Adrenal gland (tissue), 12 donors: Measurements from ENCODE around the gene COL18A1. TPM values are rescaled to one million over a fixed set of nuclear protein-coding genes. Genes with fewer than 3 reads are reported as not detected.

Experiments used
- DNase-seq, 7 donors: peaks; one replicate each; pipeline ENCODE4 v3.0.0-alpha.2; 2019 to 2020
- H3K27ac ChIP-seq, 5 donors: fragments of 200-600 bp; sonication (generic) in 4 of 5; 1 replicate in 3 of 5; 2 replicates in 2 of 5; pipeline versions ENCODE4 v1.5.1 to v1.8.0; 2016 to 2020; ENCODE audit warnings: mild to moderate bottlenecking in 1 of 5
- H3K27me3 ChIP-seq: fragments of 200-600 bp; 2 replicates; pipeline ENCODE4 v1.8.0; 2021
- H3K36me3 ChIP-seq, 2 donors: fragments of 200-600 bp; replicated peaks in 1 of 2; 1 replicate in 1 of 2; 2 replicates in 1 of 2; pipeline versions ENCODE4 v1.5.1 to v1.8.0; 2018 to 2022
- H3K4me1 ChIP-seq, 2 donors: fragments of 200-600 bp; replicated peaks in 1 of 2; 1 replicate in 1 of 2; 2 replicates in 1 of 2; pipeline versions ENCODE4 v1.5.1 to v1.8.0; 2018 to 2021
- H3K4me3 ChIP-seq, 4 donors: fragments of 200-600 bp; sonication (generic) in 3 of 4; one replicate each; pipeline ENCODE4 v1.5.1; 2016 to 2018
- H3K9me3 ChIP-seq, 3 donors: fragments of 200-600 bp; sonication (generic) in 1 of 3; replicated peaks in 1 of 3; 1 replicate in 2 of 3; 2 replicates in 1 of 3; pipeline versions ENCODE4 v1.5.1 to v1.8.0; 2016 to 2021
- CTCF ChIP-seq, 6 experiments: fragments of 450-650 bp in 4 of 6; fragments of 200-600 bp in 2 of 6; sonication (generic) in 1 of 6; IDR thresholded peaks; 1 replicate in 5 of 6; 2 replicates in 1 of 6; pipeline versions ENCODE4 v1.5.1 to v1.8.0; 2016 to 2021; ENCODE audit warnings: antibody characterized with exemption in 6 of 6, mild to moderate bottlenecking in 2 of 6, moderate library complexity in 1 of 6
- POLR2A ChIP-seq, 2 donors: fragments of 450-650 bp; IDR thresholded peaks; one replicate each; pipeline ENCODE4 v1.6.1; 2017; ENCODE audit warnings: antibody characterized with exemption in 2 of 2, mild to moderate bottlenecking in 2 of 2, moderate library complexity in 1 of 2
- WGBS, 4 donors: extraction: QIAGEN DNeasy Blood & Tissue Kit in 2 of 4; methylation state at CpG; one replicate each; pipeline versions ENCODE4 v1.1.5 to v1.1.7; 2013 to 2017; 5-methylcytosine and 5-hydroxymethylcytosine counted together
- intact Hi-C, 2 donors: fragments of 100-400 bp; cut with DNase I; formaldehyde crosslinking; loops; one replicate each; pipeline versions ENCODE4 v1.14.1 to v1.15.0; 2022 to 2023
- polyA plus RNA-seq, 3 donors: library from polyadenylated mRNA; stranded (reverse); fragments of 200-250 nt in 2 of 3; fragments of 350-450 nt in 1 of 3; fragmentation: Illumina TruSeq in 1 of 3; extraction: RNeasy Lipid Tissue Mini Kit (QIAGEN cat#74804) in 1 of 3; gene quantifications; one replicate each; pipeline ENCODE4 v1.2.3, GENCODE V29; 2013 to 2014
- total RNA-seq, 9 donors: library from RNA; depleted of rRNA in 4 of 9; stranded (reverse); fragments of >200 nt in 4 of 9; fragments of 120-200 nt in 1 of 9; fragmentation: NEBNext Ultra II Directional in 1 of 9; extraction: Animal tissue kit (Norgen Biotek cat#: 25700) in 1 of 9; gene quantifications; one replicate each; pipeline versions ENCODE4 v1.1.0 to v1.2.4, GENCODE V29; 2013 to 2023
- donor health status: healthy with polysubstance abuse.
- donor health status: Bipolar disorder and iron deficiency.
- donor health status: DM: yes; HTN: yes; CAD: no.
- donor health status: DM: no; HTN: no; CAD: no.
- donor health status: DM: no; HTN: no; CAD: no.
- donor health status: DM: yes; HTN: yes; CAD: no.

Gene COL18A1
- total and polyA plus RNA-seq, 12 donors: 10.9 to 244 (median 141) TPM

- Histone ChIP-seq H3K36me3 (peaks cover 0 to under 1% of the 10 kb centered on the region in 2 donors), H3K4me1 (no peaks in the 10 kb centered on the region), H3K9me3 (peaks cover 0 to 8% (median 0%) of the 10 kb centered on the region in 3 donors), H3K27ac (no peak overlapping the region), H3K4me3 (no peak overlapping the region), H3K27me3 (no peaks in the 10 kb centered on the region)
- peak in 3 of 7 donors; percentile 4 to 13 (median 10) for DNase-seq
- TF ChIP-seq POLR2A (IDR thresholded peaks at IDR 0.05) (no peak), CTCF (IDR thresholded peaks at IDR 0.05) (no peak)
- intact Hi-C loops: no loop called here
- WGBS, 4 donors: 92 to 96% (median 95%) methylated on average over 5 to 31 of the region's 31 CpGs
Observed at GRCh38 chr21:45515241-45516061, 110.5 kb downstream of the COL18A1 start.

- Histone ChIP-seq H3K4me1 (no peaks in the 10 kb centered on the region), H3K27me3 (no peaks in the 10 kb centered on the region), H3K4me3 (no peak overlapping the region), H3K9me3 (peaks cover 0 to 15% (median 0%) of the 10 kb centered on the region in 3 donors), H3K27ac (no peak overlapping the region), H3K36me3 (no peaks in the 10 kb centered on the region)
- DNase-seq: peak in 3 of 7 donors; percentile 5 to 14 (median 13)
- intact Hi-C loops: no loop called here
- WGBS, 4 donors: 94 to 98% (median 96%) methylated on average over 12 to 21 of the region's 21 CpGs
- TF ChIP-seq POLR2A (IDR thresholded peaks at IDR 0.05) (no peak), CTCF (IDR thresholded peaks at IDR 0.05) (no peak)
Observed at GRCh38 chr21:45516071-45516670, 111.2 kb downstream of the COL18A1 start.

GRCh38 chr21:45516671-45517151 is 111.7 kb downstream of the COL18A1 start:
- Histone ChIP-seq H3K36me3 (no peaks in the 10 kb centered on the region), H3K27ac (no peak overlapping the region), H3K9me3 (peaks cover 0 to 20% (median 0%) of the 10 kb centered on the region in 3 donors), H3K4me3 (no peak overlapping the region), H3K4me1 (no peaks in the 10 kb centered on the region), H3K27me3 (no peaks in the 10 kb centered on the region)
- peak in 3 of 7 donors; percentile 4 to 11 (median 6) for DNase-seq
- 76 to 95% (median 90%) methylated on average over 8 to 14 of the region's 14 CpGs for WGBS, 4 donors
- intact Hi-C loops: no loop called here
- TF ChIP-seq CTCF (IDR thresholded peaks at IDR 0.05) (no peak), POLR2A (IDR thresholded peaks at IDR 0.05) (no peak)
